Measurements from ENCODE around the gene DCBLD1.
"Not testable (repeated sequence)": the region's sequence is repeated elsewhere in the genome, so short reads cannot be mapped to it uniquely, and the experiment has no call there.

DCBLD1 gene

GRCh38 chr6:117512056-117512828 lies 29.8 kb downstream of the DCBLD1 start:
- Histone ChIP-seq H3K4me1 (ENCODE audit: insufficient read depth, low read length) (peaks cover 16% of the 10 kb centered on the region), H3K4me3 (ENCODE audit: low read length) (no peak overlapping the region), H3K27me3 (ENCODE audit: insufficient read depth, low read length) (no peaks in the 10 kb centered on the region), H3K36me3 (ENCODE audit: insufficient read depth, low read length) (no peaks in the 10 kb centered on the region), H3K9me3 (ENCODE audit: low read length) (no peaks in the 10 kb centered on the region), H2AFZ (ENCODE audit: low read depth, low read length) (no peak overlapping the region)

- H3K9me3 ChIP-seq (ENCODE audit: low read length): no peaks in the 10 kb centered on the region
- H3K27me3 ChIP-seq (ENCODE audit: insufficient read depth, low read length): no peaks in the 10 kb centered on the region
- H2AFZ ChIP-seq (ENCODE audit: low read depth, low read length): no peak overlapping the region
- H3K4me1 ChIP-seq (ENCODE audit: insufficient read depth, low read length): peaks cover 12% of the 10 kb centered on the region
- H3K36me3 ChIP-seq (ENCODE audit: insufficient read depth, low read length): no peaks in the 10 kb centered on the region
- H3K4me3 ChIP-seq (ENCODE audit: low read length): no peak overlapping the region
Observed at GRCh38 chr6:117512987-117513573, 30.6 kb downstream of the DCBLD1 start.

- no peaks in the 10 kb centered on the region for H3K27me3 ChIP-seq (ENCODE audit: insufficient read depth, low read length)
- no peak overlapping the region for H3K4me3 ChIP-seq (ENCODE audit: low read length)
- peaks cover 12% of the 10 kb centered on the region for H3K4me1 ChIP-seq (ENCODE audit: insufficient read depth, low read length)
- no peak overlapping the region for H2AFZ ChIP-seq (ENCODE audit: low read depth, low read length)
- no peaks in the 10 kb centered on the region for H3K36me3 ChIP-seq (ENCODE audit: insufficient read depth, low read length)
- no peaks in the 10 kb centered on the region for H3K9me3 ChIP-seq (ENCODE audit: low read length)
Observed at GRCh38 chr6:117513778-117514365, 31.4 kb downstream of the DCBLD1 start.

GRCh38 chr6:117514655-117515054 lies 32.2 kb downstream of the DCBLD1 start:
- H3K9me3 ChIP-seq (ENCODE audit: low read length): no peaks in the 10 kb centered on the region
- H3K36me3 ChIP-seq (ENCODE audit: insufficient read depth, low read length): no peaks in the 10 kb centered on the region
- no peaks in the 10 kb centered on the region for H3K27me3 ChIP-seq (ENCODE audit: insufficient read depth, low read length)
- peaks cover 12% of the 10 kb centered on the region for H3K4me1 ChIP-seq (ENCODE audit: insufficient read depth, low read length)
- H3K4me3 ChIP-seq (ENCODE audit: low read length): no peak overlapping the region
- no peak overlapping the region for H2AFZ ChIP-seq (ENCODE audit: low read depth, low read length)

GRCh38 chr6:117515326-117515725 lies 32.9 kb downstream of the DCBLD1 start:
- Histone ChIP-seq H3K4me3 (ENCODE audit: low read length) (no peak overlapping the region), H3K4me1 (ENCODE audit: insufficient read depth, low read length) (peaks cover 12% of the 10 kb centered on the region), H3K27me3 (ENCODE audit: insufficient read depth, low read length) (no peaks in the 10 kb centered on the region), H2AFZ (ENCODE audit: low read depth, low read length) (no peak overlapping the region), H3K9me3 (ENCODE audit: low read length) (no peaks in the 10 kb centered on the region), H3K36me3 (ENCODE audit: insufficient read depth, low read length) (no peaks in the 10 kb centered on the region)

- H2AFZ ChIP-seq (ENCODE audit: low read depth, low read length); H3K9me3 ChIP-seq (ENCODE audit: low read length); H3K27me3 ChIP-seq (ENCODE audit: insufficient read depth, low read length); H3K4me3 ChIP-seq (ENCODE audit: low read length); H3K4me1 ChIP-seq (ENCODE audit: insufficient read depth, low read length); H3K36me3 ChIP-seq (ENCODE audit: insufficient read depth, low read length): not testable (repeated sequence)
Observed at GRCh38 chr6:117517995-117518394, 35.5 kb downstream of the DCBLD1 start.

- no peaks in the 10 kb centered on the region for H3K27me3 ChIP-seq (ENCODE audit: insufficient read depth, low read length)
- no peak overlapping the region for H3K4me3 ChIP-seq (ENCODE audit: low read length)
- no peaks in the 10 kb centered on the region for H3K4me1 ChIP-seq (ENCODE audit: insufficient read depth, low read length)
- H3K36me3 ChIP-seq (ENCODE audit: insufficient read depth, low read length): no peaks in the 10 kb centered on the region
- no peak overlapping the region for H2AFZ ChIP-seq (ENCODE audit: low read depth, low read length)
- H3K9me3 ChIP-seq (ENCODE audit: low read length): no peaks in the 10 kb centered on the region
Observed at GRCh38 chr6:117518870-117519269, 36.4 kb downstream of the DCBLD1 start.

- H3K9me3 ChIP-seq (ENCODE audit: low read length): no peaks in the 10 kb centered on the region
- no peak overlapping the region for H2AFZ ChIP-seq (ENCODE audit: low read depth, low read length)
- H3K4me3 ChIP-seq (ENCODE audit: low read length): no peak overlapping the region
- H3K36me3 ChIP-seq (ENCODE audit: insufficient read depth, low read length): no peaks in the 10 kb centered on the region
- no peaks in the 10 kb centered on the region for H3K27me3 ChIP-seq (ENCODE audit: insufficient read depth, low read length)
- peaks cover 3% of the 10 kb centered on the region for H3K4me1 ChIP-seq (ENCODE audit: insufficient read depth, low read length)
Observed at GRCh38 chr6:117520603-117521395, 38.3 kb downstream of the DCBLD1 start.

GRCh38 chr6:117521791-117522502 lies 39.5 kb downstream of the DCBLD1 start:
- no peaks in the 10 kb centered on the region for H3K27me3 ChIP-seq (ENCODE audit: insufficient read depth, low read length)
- H3K9me3 ChIP-seq (ENCODE audit: low read length): no peaks in the 10 kb centered on the region
- no peak overlapping the region for H3K4me3 ChIP-seq (ENCODE audit: low read length)
- no peak overlapping the region for H2AFZ ChIP-seq (ENCODE audit: low read depth, low read length)
- no peaks in the 10 kb centered on the region for H3K36me3 ChIP-seq (ENCODE audit: insufficient read depth, low read length)
- H3K4me1 ChIP-seq (ENCODE audit: insufficient read depth, low read length): peaks cover 3% of the 10 kb centered on the region

- no peaks in the 10 kb centered on the region for H3K27me3 ChIP-seq (ENCODE audit: insufficient read depth, low read length)
- H3K4me3 ChIP-seq (ENCODE audit: low read length): no peak overlapping the region
Observed at GRCh38 chr6:117525607-117526006, 43.1 kb downstream of the DCBLD1 start.

GRCh38 chr6:117530467-117531242 lies 48.2 kb downstream of the DCBLD1 start:
- Histone ChIP-seq H3K36me3 (ENCODE audit: insufficient read depth, low read length) (no peaks in the 10 kb centered on the region), H3K27me3 (ENCODE audit: insufficient read depth, low read length) (no peaks in the 10 kb centered on the region), H3K4me1 (ENCODE audit: insufficient read depth, low read length) (peaks cover under 1% of the 10 kb centered on the region), H2AFZ (ENCODE audit: low read depth, low read length) (no peak overlapping the region), H3K4me3 (ENCODE audit: low read length) (no peak overlapping the region), H3K9me3 (ENCODE audit: low read length) (no peaks in the 10 kb centered on the region)

More at GRCh38 chr6:117525607-117526006, 43.1 kb downstream of the DCBLD1 start:
- H2AFZ ChIP-seq (ENCODE audit: low read depth, low read length): no peak overlapping the region
- peaks cover 3% of the 10 kb centered on the region for H3K4me1 ChIP-seq (ENCODE audit: insufficient read depth, low read length)
- H3K36me3 ChIP-seq (ENCODE audit: insufficient read depth, low read length): no peaks in the 10 kb centered on the region
- H3K9me3 ChIP-seq (ENCODE audit: low read length): no peaks in the 10 kb centered on the region

- no peak overlapping the region for H3K4me3 ChIP-seq (ENCODE audit: low read length)
- no peak overlapping the region for H2AFZ ChIP-seq (ENCODE audit: low read depth, low read length)
- no peaks in the 10 kb centered on the region for H3K4me1 ChIP-seq (ENCODE audit: insufficient read depth, low read length)
- H3K36me3 ChIP-seq (ENCODE audit: insufficient read depth, low read length): no peaks in the 10 kb centered on the region
- H3K9me3 ChIP-seq (ENCODE audit: low read length): no peaks in the 10 kb centered on the region
- H3K27me3 ChIP-seq (ENCODE audit: insufficient read depth, low read length): no peaks in the 10 kb centered on the region
Observed at GRCh38 chr6:117531346-117531745, 48.9 kb downstream of the DCBLD1 start.

All from neuron (in vitro differentiated cells).